Suppressor macrophage treated with lipopolysaccharide for 1 hour (primary cell): ENCODE data around the gene OSBPL8.

ENCODE experiments used
- DNase-seq, 3 donors: peaks; one replicate each; pipeline ENCODE4 v3.0.0-alpha.2; 2020 to 2022

The OSBPL8 gene

GRCh38 chr12:76462668-76463224 lies 96.8 kb downstream of the OSBPL8 start:
- DNase-seq, result no peak

- no peak for DNase-seq
Observed at GRCh38 chr12:76460807-76461206, 98.8 kb downstream of the OSBPL8 start.

GRCh38 chr12:76457818-76458217 lies 101.8 kb downstream of the OSBPL8 start:
- DNase-seq, result no peak

GRCh38 chr12:76457010-76457409 lies 102.6 kb downstream of the OSBPL8 start:
- no peak for DNase-seq

- DNase-seq, result peak; percentile 54 to 69 (median 56)
Observed at GRCh38 chr12:76455582-76456345, 103.8 kb downstream of the OSBPL8 start.

GRCh38 chr12:76451528-76451927 lies 108.0 kb downstream of the OSBPL8 start:
- no peak for DNase-seq

- peak; percentile 85 to 94 (median 94) for DNase-seq
Observed at GRCh38 chr12:76450690-76451089, 108.9 kb downstream of the OSBPL8 start.

GRCh38 chr12:76449993-76450392 lies 109.6 kb downstream of the OSBPL8 start:
- DNase-seq, result no peak

- DNase-seq, result peak; percentile 26 to 85 (median 81)
Observed at GRCh38 chr12:76449583-76449982, 110.0 kb downstream of the OSBPL8 start.

- peak; percentile 10 to 70 (median 65) for DNase-seq
Observed at GRCh38 chr12:76449016-76449415, 110.6 kb downstream of the OSBPL8 start.

- DNase-seq, result no peak
Observed at GRCh38 chr12:76446090-76446489, 113.5 kb downstream of the OSBPL8 start.

GRCh38 chr12:76445462-76445861 lies 114.1 kb downstream of the OSBPL8 start:
- no peak for DNase-seq

- DNase-seq, result no peak
Observed at GRCh38 chr12:76444408-76444984, 115.1 kb downstream of the OSBPL8 start.

- DNase-seq, result no peak
Observed at GRCh38 chr12:76441016-76441415, 118.6 kb downstream of the OSBPL8 start.

GRCh38 chr12:76432733-76433132 lies 126.8 kb downstream of the OSBPL8 start:
- no peak for DNase-seq

- DNase-seq, result no peak
Observed at GRCh38 chr12:76428117-76428516, 131.5 kb downstream of the OSBPL8 start.

GRCh38 chr12:76426160-76426559 lies 133.4 kb downstream of the OSBPL8 start:
- no peak for DNase-seq

- no peak for DNase-seq
Observed at GRCh38 chr12:76424941-76425340, 134.6 kb downstream of the OSBPL8 start.

GRCh38 chr12:76422543-76423438 lies 136.8 kb downstream of the OSBPL8 start:
- no peak for DNase-seq

GRCh38 chr12:76422154-76422542 lies 137.4 kb downstream of the OSBPL8 start:
- no peak for DNase-seq

- DNase-seq, result no peak
Observed at GRCh38 chr12:76421046-76421445, 138.5 kb downstream of the OSBPL8 start.

- DNase-seq, result no peak
Observed at GRCh38 chr12:76420222-76420621, 139.3 kb downstream of the OSBPL8 start.

GRCh38 chr12:76417116-76417515 lies 142.5 kb downstream of the OSBPL8 start:
- DNase-seq, result no peak
